ENCODE measurements around the gene GPHN. TPM values are rescaled to one million over a fixed set of nuclear protein-coding genes. Genes with fewer than 3 reads are reported as not detected.

The GPHN gene
- total and polyA plus RNA-seq, 2 of the 4 experiments (the other 2 are of a cell fraction) = 8.0 to 8.1 TPM

GRCh38 chr14:66624336-66624937 lies 116.5 kb downstream of the GPHN start (continued):
- no peak for TF ChIP-seq USF2 (IDR thresholded peaks at IDR 0.05; ENCODE audit: low read depth, low read length)

DNA sequence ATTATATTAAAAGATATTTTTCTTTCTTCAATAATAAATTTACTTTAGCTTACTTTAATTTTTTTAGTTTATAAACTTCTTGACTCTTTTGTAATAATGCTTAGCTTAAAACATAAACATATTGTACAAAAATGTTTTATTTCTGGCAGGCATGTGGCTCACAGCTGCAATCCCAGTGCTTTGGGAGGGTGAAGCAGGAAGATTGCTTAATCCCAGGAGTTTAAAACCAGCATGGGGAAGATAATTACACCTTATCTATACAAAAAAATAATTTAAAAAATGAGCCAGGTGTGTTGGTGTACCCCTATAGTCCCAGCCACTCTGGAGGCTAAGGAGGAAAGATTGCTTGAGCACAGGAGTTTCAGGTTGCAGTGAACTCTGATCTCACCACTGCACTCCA lies 120.7 kb downstream of the GPHN start:
- H2BK120ac ChIP-seq (ENCODE audit: low read depth, low read length) = no peak overlapping the region
- no peak overlapping the region for H3K4ac ChIP-seq (ENCODE audit: low read depth, low read length)
- 0 out of 2 replicates have a peak, but pooled peaks cover 3% of the 10 kb centered on the region for H3K9me1 ChIP-seq (ENCODE audit: insufficient read depth, low read length)
- H3K23ac ChIP-seq (ENCODE audit: low read depth, low read length) = no peak overlapping the region
- dilution Hi-C loops (cut with HindIII; ENCODE audit: low sequenced_read_pairs, unreplicated experiment) = no loop called here
- no peaks in the 10 kb centered on the region; the same call in 1 of the 2 replicates for H3K4me1 ChIP-seq (ENCODE audit: control insufficient read depth, insufficient read depth, low read length)
- H4K20me1 ChIP-seq (ENCODE audit: insufficient read depth, low read length) = no peaks in the 10 kb centered on the region
- ChIA-PET CTCF (no interaction called here), POLR2A (ENCODE audit: unreplicated experiment) (no interaction called here)
- no peak overlapping the region for H3K4me3 ChIP-seq (ENCODE audit: insufficient read depth, low read depth, low read length)
- H2AK9ac ChIP-seq (replicated peaks; ENCODE audit: low read depth, low read length, poor library complexity) = no peak overlapping the region
- H2BK15ac ChIP-seq (ENCODE audit: low read depth, low read length) = no peak overlapping the region
- no peak overlapping the region for H4K8ac ChIP-seq (ENCODE audit: low read depth in 2 of 2, low read length in 2 of 2)
- H3K27me3 ChIP-seq (ENCODE audit: control insufficient read depth, insufficient read depth, low read length) = no peaks in the 10 kb centered on the region
- no peak overlapping the region for H3K18ac ChIP-seq (ENCODE audit: low read depth, low read length)
- H2BK5ac ChIP-seq (ENCODE audit: low read depth, low read length, poor library complexity, severe bottlenecking) = no peak overlapping the region
- in situ Hi-C loops (cut with MboI; ENCODE audit: low sequenced_read_pairs) = loop anchor here (10.0 to 25.0 kb wide), 2 partner anchors 486 to 659 kb away; no protein-coding TSS in a partner anchor
- no peaks in the 10 kb centered on the region for H3K36me3 ChIP-seq (ENCODE audit: control insufficient read depth, insufficient read depth, low read length)
- H2AK5ac ChIP-seq (ENCODE audit: low read depth, low read length) = no peak overlapping the region
- H3K9ac ChIP-seq (ENCODE audit: low read depth, low read length) = no peak overlapping the region
- no peak overlapping the region for H3K4me2 ChIP-seq (ENCODE audit: low read depth, low read length)
- H2BK20ac ChIP-seq (ENCODE audit: low read depth, low read length) = no peak overlapping the region
- no TSS peak for BruUV-seq (replicated peaks)
- no peaks in the 10 kb centered on the region for H3K9me3 ChIP-seq (ENCODE audit: control insufficient read depth, insufficient read depth, low read length)
- H4K91ac ChIP-seq (ENCODE audit: insufficient read depth, low read depth, low read length) = no peak overlapping the region
- intact Hi-C loops (cut with micrococcal nuclease) = loop anchor here (5.0 kb wide), 1 partner anchor 504 kb away; no protein-coding TSS in a partner anchor
- no peak overlapping the region for H3K14ac ChIP-seq (replicated peaks; ENCODE audit: low read depth, low read length)
- peak overlapping the region; percentile 57; the same call in 1 of the 2 replicates for H3K27ac ChIP-seq (ENCODE audit: insufficient read depth, low read length)
- DNase-seq (peak; percentile 37), ATAC-seq (ENCODE audit: low read depth) (peak; percentile 46; the same call in 1 of the 2 replicates)
- H3K79me1 ChIP-seq (ENCODE audit: low read depth in 1 of 2, low read length in 2 of 2) = no peaks in the 10 kb centered on the region
- H3K56ac ChIP-seq (ENCODE audit: extremely low read depth, insufficient read depth, low read length) = no peak overlapping the region
- no peak overlapping the region for H4K5ac ChIP-seq (ENCODE audit: low read depth, low read length)
- no peak overlapping the region for H2AFZ ChIP-seq (replicated peaks; ENCODE audit: low read length, poor library complexity)
- peak; percentile 59 for TF ChIP-seq CEBPB (IDR thresholded peaks at IDR 0.05; ENCODE audit: low read depth, low read length)
- TF ChIP-seq, protein P1, sequence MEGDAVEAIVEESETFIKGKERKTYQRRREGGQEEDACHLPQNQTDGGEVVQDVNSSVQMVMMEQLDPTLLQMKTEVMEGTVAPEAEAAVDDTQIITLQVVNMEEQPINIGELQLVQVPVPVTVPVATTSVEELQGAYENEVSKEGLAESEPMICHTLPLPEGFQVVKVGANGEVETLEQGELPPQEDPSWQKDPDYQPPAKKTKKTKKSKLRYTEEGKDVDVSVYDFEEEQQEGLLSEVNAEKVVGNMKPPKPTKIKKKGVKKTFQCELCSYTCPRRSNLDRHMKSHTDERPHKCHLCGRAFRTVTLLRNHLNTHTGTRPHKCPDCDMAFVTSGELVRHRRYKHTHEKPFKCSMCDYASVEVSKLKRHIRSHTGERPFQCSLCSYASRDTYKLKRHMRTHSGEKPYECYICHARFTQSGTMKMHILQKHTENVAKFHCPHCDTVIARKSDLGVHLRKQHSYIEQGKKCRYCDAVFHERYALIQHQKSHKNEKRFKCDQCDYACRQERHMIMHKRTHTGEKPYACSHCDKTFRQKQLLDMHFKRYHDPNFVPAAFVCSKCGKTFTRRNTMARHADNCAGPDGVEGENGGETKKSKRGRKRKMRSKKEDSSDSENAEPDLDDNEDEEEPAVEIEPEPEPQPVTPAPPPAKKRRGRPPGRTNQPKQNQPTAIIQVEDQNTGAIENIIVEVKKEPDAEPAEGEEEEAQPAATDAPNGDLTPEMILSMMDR (conservative IDR thresholded peaks at IDR 0.05; ENCODE audit: low read depth, low read length) = no peak
